Left ventricle myocardium inferior (tissue), 1 donor: ENCODE data around the gene LHFPL2. TPM values are rescaled to one million over a fixed set of nuclear protein-coding genes. Genes with fewer than 3 reads are reported as not detected.

ENCODE experiments used
- DNase-seq: peaks from one replicate; pipeline ENCODE4 v3.0.0-alpha.2; 2020
- H3K27ac ChIP-seq: fragments of 200-600 bp; replicated peaks from 2 replicates; pipeline ENCODE4 v1.8.0; 2021
- H3K27me3 ChIP-seq: fragments of 200-600 bp; 2 replicates; pipeline ENCODE4 v1.8.0; 2021; ENCODE audit warnings: low read depth
- H3K36me3 ChIP-seq: fragments of 200-600 bp; 2 replicates; pipeline ENCODE4 v1.8.0; 2021
- H3K4me1 ChIP-seq: fragments of 200-600 bp; 2 replicates; pipeline ENCODE4 v1.8.0; 2021
- H3K4me3 ChIP-seq: fragments of 200-600 bp; 2 replicates; pipeline ENCODE4 v1.8.0; 2021; ENCODE audit warnings: mild to moderate bottlenecking, moderate library complexity
- H3K9me3 ChIP-seq: fragments of 200-600 bp; replicated peaks from 2 replicates; pipeline ENCODE4 v1.8.0; 2021
- intact Hi-C: fragments of 100-400 bp; cut with micrococcal nuclease; formaldehyde crosslinking; loops from one replicate; pipeline ENCODE4 v1.11.0; 2022
- total RNA-seq: library from RNA; stranded (reverse); fragmentation: NEBNext Ultra II Directional; extraction: Animal tissue kit (Norgen Biotek cat#: 25700); gene quantifications from one replicate; pipeline ENCODE4 v1.2.1, GENCODE V29; 2021
- TF ChIP-seq, protein P1 (sequence below): fragments of 200-600 bp; IDR thresholded peaks from 2 replicates; pipeline ENCODE4 v1.8.0; 2021; ENCODE audit warnings: antibody characterized with exemption, mild to moderate bottlenecking, borderline replicate concordance
- donor health status: DM: no; HTN: yes; CAD: no; lungs with severe emphysema.

LHFPL2 gene
- total RNA-seq, 1 donor from 2014 or later, result 5.0 TPM

GRCh38 chr5:78638423-78638822 lies 10.1 kb downstream of the LHFPL2 start:
- peaks cover 71% of the 10 kb centered on the region for H3K4me1 ChIP-seq

DNA sequence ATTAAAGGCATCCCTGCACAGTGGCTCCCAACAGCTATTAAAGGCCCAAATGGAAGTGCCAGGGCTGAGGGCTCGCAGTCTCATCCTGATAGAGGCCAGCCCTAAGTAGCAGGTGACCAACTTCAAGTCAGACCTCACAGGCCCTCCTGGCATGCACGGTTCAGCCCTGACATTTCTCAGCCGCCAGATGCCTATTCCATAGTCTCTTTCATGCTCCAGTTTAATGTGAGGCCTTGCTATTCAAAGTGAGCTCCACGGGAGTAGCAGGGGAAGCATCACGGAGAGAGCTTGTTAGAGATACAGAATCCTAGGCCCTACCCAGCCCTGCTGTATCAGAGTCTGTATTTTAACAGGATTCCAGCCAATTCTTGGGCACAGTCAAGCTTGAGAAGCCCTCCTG lies 11.1 kb downstream of the LHFPL2 start:
- no peak for DNase-seq
- Histone ChIP-seq H3K9me3 (no peaks in the 10 kb centered on the region), H3K4me3 (no peak overlapping the region), H3K4me1 (peaks cover 71% of the 10 kb centered on the region), H3K27ac (peak overlapping the region; percentile 66), H3K36me3 (peaks cover 4% of the 10 kb centered on the region), H3K27me3 (no peaks in the 10 kb centered on the region)
- TF ChIP-seq, protein P1, sequence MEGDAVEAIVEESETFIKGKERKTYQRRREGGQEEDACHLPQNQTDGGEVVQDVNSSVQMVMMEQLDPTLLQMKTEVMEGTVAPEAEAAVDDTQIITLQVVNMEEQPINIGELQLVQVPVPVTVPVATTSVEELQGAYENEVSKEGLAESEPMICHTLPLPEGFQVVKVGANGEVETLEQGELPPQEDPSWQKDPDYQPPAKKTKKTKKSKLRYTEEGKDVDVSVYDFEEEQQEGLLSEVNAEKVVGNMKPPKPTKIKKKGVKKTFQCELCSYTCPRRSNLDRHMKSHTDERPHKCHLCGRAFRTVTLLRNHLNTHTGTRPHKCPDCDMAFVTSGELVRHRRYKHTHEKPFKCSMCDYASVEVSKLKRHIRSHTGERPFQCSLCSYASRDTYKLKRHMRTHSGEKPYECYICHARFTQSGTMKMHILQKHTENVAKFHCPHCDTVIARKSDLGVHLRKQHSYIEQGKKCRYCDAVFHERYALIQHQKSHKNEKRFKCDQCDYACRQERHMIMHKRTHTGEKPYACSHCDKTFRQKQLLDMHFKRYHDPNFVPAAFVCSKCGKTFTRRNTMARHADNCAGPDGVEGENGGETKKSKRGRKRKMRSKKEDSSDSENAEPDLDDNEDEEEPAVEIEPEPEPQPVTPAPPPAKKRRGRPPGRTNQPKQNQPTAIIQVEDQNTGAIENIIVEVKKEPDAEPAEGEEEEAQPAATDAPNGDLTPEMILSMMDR, result no peak
- intact Hi-C loops, result no loop called here

More at GRCh38 chr5:78638423-78638822, 10.1 kb downstream of the LHFPL2 start:
- H3K36me3 ChIP-seq, result no peaks in the 10 kb centered on the region
- H3K9me3 ChIP-seq, result no peaks in the 10 kb centered on the region
- DNase-seq, result peak; percentile 45
- peak overlapping the region; percentile 66 for H3K27ac ChIP-seq
- no peak overlapping the region for H3K4me3 ChIP-seq
- intact Hi-C loops, result no loop called here
- TF ChIP-seq, protein P1, result no peak
- no peaks in the 10 kb centered on the region for H3K27me3 ChIP-seq

GRCh38 chr5:78636682-78637081 lies 11.9 kb downstream of the LHFPL2 start:
- peak overlapping the region; percentile 66 for H3K27ac ChIP-seq
- intact Hi-C loops, result no loop called here
- H3K27me3 ChIP-seq, result no peaks in the 10 kb centered on the region
- H3K36me3 ChIP-seq, result peaks cover 12% of the 10 kb centered on the region
- TF ChIP-seq, protein P1, result no peak
- DNase-seq, result no peak
- H3K4me3 ChIP-seq, result no peak overlapping the region
- peaks cover 71% of the 10 kb centered on the region for H3K4me1 ChIP-seq
- no peaks in the 10 kb centered on the region for H3K9me3 ChIP-seq

GRCh38 chr5:78634634-78635033 lies 13.9 kb downstream of the LHFPL2 start:
- DNase-seq, result no peak
- peaks cover 62% of the 10 kb centered on the region for H3K4me1 ChIP-seq
- TF ChIP-seq, protein P1, result no peak
- H3K27me3 ChIP-seq, result no peaks in the 10 kb centered on the region
- intact Hi-C loops, result no loop called here
- H3K36me3 ChIP-seq, result peaks cover 24% of the 10 kb centered on the region
- no peak overlapping the region for H3K4me3 ChIP-seq
- H3K27ac ChIP-seq, result no peak overlapping the region
- no peaks in the 10 kb centered on the region for H3K9me3 ChIP-seq

- peaks cover 24% of the 10 kb centered on the region for H3K36me3 ChIP-seq
- H3K9me3 ChIP-seq, result no peaks in the 10 kb centered on the region
- intact Hi-C loops, result no loop called here
- no peak overlapping the region for H3K4me3 ChIP-seq
- no peaks in the 10 kb centered on the region for H3K27me3 ChIP-seq
- H3K4me1 ChIP-seq, result peaks cover 62% of the 10 kb centered on the region
- H3K27ac ChIP-seq, result no peak overlapping the region
- DNase-seq, result no peak
- TF ChIP-seq, protein P1, result no peak
Measured at GRCh38 chr5:78634229-78634628, 14.3 kb downstream of the LHFPL2 start.

GRCh38 chr5:78633700-78634099 lies 14.9 kb downstream of the LHFPL2 start:
- TF ChIP-seq, protein P1, result no peak
- Histone ChIP-seq H3K4me1 (peaks cover 59% of the 10 kb centered on the region), H3K27ac (no peak overlapping the region), H3K9me3 (no peaks in the 10 kb centered on the region), H3K27me3 (no peaks in the 10 kb centered on the region), H3K4me3 (no peak overlapping the region), H3K36me3 (peaks cover 24% of the 10 kb centered on the region)
- intact Hi-C loops, result no loop called here
- DNase-seq, result no peak
